Middle frontal gyrus (tissue), 1 donor: Measurements from ENCODE around the gene DCAF5.

Source experiments
- DNase-seq: peaks from one replicate; pipeline ENCODE4 v3.0.0-alpha.2; 2015; ENCODE audit warnings: low spot score; ENCODE audit errors: extremely low spot score

DCAF5 gene

DNA sequence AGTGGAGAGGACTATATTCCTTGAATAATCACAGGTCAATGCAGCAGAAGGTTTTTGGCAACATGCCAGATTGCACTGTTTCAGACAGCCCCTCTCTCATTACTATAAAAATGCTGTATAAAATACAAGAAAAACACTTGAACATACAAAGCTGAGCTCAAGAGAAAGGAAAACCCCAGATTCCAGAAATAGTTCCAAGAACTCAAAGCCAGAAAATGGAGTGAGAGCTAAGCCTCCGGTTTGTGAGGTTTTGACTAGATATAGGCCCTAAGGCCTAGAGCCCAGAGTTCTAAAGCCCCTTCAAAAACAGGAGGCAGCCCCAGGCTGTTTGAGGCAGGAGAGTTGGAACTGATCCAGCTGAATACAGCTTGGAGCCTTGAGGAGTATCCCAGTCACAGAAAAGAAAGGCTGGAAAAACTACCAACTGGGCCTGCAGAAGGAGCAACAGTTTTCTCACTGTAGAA, 144.5 kb downstream of the DCAF5 start:
- DNase-seq, result no peak

DNA sequence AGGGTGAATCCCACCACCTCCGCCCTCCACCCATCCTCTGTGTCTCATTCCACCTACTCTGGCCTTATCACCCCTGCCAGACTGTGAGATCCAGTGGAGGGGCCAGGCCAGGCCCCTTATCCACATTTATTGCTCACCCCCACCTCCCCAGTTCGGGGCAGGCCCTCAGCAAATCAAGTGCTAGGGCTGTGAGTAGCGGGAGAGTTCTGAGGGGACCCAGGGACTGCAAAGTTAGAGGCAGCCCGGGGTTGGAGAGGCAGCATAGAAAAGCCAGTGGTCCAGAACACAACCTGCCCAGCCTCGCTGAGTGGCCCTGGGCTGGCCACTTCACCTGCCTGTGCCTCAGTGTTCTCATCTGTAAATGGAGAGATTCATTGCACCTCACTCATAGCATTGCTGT, 146.6 kb downstream of the DCAF5 start:
- no peak for DNase-seq

DNA sequence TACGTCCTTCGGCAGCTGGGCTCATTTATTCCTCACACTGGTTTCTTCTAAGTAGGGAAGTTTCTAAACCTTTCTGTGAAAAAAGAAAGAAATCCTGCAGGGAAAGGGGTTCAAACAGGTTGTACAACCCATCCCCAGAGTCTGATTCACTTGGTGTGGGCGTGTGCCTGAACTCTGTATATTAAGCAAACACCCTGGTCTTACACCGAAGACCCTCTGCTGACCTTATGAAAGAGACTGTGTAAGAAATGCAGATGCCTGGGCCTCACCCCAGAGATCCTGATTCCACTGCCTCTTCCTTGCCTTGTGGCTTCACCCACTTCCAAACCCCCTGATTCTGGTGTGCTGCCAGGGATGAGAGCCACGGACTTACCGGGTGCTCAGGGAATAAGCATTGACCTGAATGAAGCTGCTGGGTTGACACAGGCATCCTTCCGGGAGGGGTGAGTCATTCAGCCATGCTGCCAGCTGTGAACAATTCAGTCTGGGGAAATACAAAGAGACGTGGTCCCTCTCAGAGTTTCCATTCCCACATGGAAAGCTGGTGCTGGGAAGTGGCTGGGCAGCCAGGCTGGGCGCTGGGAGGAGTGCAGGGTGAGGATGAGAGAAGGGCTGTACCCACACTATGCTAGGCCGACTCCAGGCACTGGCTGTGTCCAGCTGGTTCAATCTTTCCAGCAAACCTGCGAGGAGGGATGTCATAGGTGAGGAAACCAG, 147.3 kb downstream of the DCAF5 start:
- DNase-seq, result no peak

DNA sequence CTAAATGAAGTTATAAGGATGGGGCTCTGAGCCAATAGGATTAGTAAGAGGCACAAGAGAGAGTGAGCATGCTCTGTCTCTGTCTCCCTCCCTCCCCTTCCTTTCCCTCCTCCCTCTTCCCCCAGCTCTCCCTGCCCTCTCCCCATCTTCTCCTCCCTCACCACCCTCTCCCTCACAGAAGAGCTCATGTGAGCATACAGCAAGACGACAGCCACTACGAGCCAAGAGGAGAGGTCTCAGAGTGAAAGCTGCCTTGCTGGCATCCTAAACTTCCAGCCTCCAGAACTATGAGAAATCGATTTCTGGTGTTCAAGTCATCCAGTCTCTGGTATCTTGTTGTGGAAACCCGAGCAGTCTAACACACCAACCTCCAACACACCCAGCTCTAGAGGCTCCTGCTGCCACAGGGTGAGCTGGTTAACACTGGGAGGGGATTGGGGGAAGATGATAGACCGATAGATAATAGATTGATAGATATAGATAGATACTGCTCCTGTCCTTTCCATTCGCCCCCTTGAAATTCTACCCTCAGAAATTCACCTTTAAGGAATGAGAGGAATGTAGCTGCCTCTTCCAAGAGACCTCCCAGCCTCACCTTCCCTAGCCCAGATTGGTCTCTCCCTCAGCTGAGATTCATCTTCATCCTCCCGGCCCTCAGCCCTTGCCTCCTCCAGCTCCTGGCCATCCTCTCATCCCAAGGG, 148.0 kb downstream of the DCAF5 start:
- DNase-seq, result no peak

DNA sequence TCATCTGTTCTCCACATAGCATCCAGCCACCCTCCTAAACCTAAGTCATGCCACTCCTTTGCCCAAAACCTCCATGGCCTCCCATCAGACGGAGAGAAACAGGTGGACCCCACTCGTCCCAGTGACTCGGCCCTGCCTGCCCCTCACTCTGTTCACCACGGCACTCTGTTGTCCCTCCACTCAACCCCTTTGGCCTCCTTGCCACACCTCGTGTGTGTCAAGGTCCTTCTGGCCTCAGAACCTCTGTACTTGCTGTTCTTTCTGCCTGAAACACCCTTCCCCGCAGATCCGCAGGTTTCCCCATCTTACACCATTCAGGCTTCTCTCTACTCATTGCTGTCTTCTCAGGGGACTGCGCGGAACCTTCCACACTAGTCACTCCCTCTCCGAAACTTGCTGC, 149.3 kb downstream of the DCAF5 start:
- DNase-seq, result no peak

DNA sequence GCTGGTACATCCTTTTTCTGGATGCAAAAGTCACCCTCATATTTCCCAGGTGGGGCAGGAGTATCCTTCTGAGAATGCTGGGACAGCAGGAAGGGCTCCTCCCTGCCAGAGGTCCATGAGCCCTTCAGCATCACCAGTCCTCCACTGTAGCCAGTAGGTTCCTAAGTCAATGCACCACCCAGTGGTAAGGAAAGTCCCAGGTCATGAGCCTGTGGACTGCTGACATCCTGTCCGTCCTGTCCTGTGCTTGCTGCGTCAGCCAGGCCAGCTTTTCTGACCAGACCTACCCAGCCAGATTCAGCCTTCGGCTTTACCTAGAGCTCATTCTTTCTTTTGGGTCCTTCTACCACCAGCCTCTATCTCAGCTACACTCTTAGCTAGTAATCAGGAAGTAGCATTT, 150.8 kb downstream of the DCAF5 start:
- DNase-seq, result no peak

DNA sequence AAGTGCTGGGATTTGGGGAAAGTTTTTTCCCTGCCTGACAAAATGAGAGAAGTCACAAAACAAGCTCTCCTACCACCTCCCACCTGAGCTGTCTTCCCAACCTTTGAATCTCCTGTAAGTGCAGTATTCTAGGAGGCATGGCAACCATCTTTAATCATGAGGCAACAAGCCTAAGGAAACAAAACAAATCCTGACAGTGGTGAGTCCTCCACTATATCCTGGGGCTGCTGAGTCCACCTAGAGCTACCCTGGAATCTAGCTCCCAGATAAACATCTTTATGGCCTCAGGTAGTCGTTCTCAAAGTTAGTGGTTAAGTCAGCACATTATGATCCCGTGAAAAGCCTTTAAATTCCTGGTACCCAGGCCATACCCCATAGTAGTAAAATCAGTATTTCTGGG, 151.5 kb downstream of the DCAF5 start:
- no peak for DNase-seq
